NCI-H1105 treated with DMSO at 0.1 percent for 48 hours (cell line): ENCODE results near the gene PTPRM.
"Not testable (repeated sequence)": the region's sequence is repeated elsewhere in the genome, so short reads cannot be mapped to it uniquely, and the experiment has no call there.

ENCODE experiments used
- DNase-seq: peaks from one replicate; lab custom pipeline; 2025; lab: John Stamatoyannopoulos, UW

Gene PTPRM

DNA sequence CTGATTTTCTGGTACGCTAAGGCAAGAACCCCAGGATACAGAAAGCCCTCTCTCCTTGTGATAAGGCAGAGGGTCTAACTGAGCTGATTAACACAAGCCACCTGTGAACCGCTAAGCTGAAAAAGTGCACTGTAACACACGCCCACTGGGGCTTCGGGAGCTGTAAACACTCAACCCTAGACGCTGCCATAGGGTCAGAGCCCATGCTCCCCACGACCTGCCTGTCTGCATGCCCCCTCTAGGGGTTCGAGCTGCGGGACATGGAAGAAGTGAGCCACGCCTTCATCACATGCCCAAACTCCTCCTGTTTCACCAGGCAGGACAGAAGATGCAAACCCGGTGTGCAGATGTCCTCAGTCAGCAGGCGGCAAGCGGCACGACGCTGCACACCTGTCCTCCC is 868.3 kb downstream of the PTPRM start:
- DNase-seq: no peak

GRCh38 chr18:8439055-8439454 is 871.9 kb downstream of the PTPRM start:
- DNase-seq: no peak

DNA sequence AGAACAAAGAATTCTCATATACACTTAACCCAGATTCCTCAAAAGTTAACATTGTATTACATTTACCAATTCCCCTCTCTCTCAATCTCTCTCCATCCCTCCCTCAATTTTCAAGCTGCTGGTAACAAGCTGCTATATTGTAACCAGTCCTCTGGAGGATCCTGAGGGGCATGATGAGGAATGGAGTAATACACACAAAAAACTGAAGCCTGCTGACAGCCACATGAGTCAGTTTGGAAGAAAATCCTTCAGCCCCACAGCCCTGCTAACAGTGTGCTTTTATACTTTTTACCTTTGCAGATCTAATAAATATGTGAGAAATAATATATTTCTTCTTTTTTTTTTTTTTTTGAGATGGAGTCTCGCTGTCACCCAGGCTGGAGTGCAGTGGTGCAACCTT is 876.4 kb downstream of the PTPRM start:
- no peak for DNase-seq

- DNase-seq: not testable (repeated sequence)
These were observed 879.8 kb downstream of the PTPRM start for GRCh38 chr18:8446936-8447335.

- DNase-seq: no peak
These were observed 881.0 kb downstream of the PTPRM start for GRCh38 chr18:8448130-8448529.

- DNase-seq: no peak
These were observed 882.9 kb downstream of the PTPRM start for GRCh38 chr18:8450013-8450412.

GRCh38 chr18:8450898-8451665 is 884.0 kb downstream of the PTPRM start:
- DNase-seq: no peak

DNA sequence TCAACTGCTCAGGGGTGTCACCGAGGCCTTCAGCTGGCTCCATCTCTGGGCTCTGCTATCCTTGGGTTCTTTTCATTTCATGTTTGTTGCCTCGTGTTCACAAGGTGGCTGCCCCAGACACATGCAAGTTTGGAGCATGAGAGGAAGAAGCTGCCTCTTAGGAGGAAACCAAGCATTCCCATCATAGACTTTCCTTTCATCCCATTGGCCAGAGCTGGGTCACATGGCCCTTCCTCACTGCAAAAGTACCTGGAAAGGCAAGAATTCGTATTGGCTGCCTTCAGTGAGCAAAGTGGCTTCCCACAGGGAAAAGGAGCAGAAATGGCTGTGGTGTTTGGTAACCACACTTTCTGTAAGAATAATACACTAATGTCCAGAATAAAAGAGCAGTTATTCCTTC is 886.4 kb downstream of the PTPRM start:
- no peak for DNase-seq

- no peak for DNase-seq
These were observed 887.0 kb downstream of the PTPRM start for GRCh38 chr18:8454136-8454535.

DNA sequence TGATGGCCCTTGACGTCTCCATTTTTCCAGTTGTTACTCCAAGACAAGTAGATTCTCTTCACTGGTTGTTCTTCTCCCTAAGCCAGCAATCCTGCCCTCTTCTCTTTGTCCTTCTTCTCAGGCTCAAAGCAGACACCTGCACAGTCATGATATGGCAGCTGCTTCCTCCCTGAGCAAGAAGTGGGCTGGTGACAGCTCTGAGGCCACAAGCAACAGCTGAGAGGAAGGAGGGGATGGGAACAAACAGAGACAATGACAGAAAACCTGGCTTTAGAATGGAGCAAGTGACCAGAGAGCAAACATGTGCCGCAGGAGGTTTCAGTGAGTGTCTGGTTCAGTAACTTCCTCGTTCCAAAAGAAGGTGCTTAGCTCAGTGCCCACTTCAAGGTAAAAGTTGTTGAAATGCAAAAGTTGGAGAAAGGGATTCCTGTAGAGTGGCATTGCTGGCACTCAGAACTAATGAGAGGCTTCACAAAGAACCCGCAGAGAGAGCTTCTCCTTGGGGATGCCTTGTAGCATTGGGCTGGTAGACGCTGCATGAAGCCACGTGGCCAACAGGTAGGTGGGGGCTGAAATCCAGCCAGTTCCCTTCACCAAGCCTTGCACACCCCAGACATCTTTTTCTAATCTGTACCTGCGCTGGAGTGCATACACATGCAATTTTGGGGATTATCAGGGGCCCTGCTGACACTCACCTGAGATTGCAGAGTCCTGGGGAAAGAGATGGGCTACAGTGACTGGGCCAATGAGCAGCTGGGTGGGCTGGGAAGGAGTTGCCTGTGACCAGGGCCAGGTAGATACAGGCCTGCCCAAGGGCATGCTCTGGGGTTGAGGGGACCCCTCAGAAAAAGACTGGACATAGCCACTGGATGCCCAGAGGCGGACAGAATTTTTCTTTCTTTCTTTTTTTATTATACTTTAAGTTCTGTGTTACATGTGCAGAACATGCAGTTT is 888.8 kb downstream of the PTPRM start:
- DNase-seq: no peak
